Activated CD8-positive, alpha-beta memory T cell treated with anti-CD3 and anti-CD28 coated beads, Interleukin-2, amount 50 U/mL, for 24 hours (primary cell): ENCODE data around the gene TRAPPC12.
"Not testable (repeated sequence)": the region's sequence is repeated elsewhere in the genome, so short reads cannot be mapped to it uniquely, and the experiment has no call there.

Experiments used
- DNase-seq: peaks from one replicate; pipeline ENCODE4 v3.0.0-alpha.2; 2020; ENCODE audit errors: extremely low read depth

The TRAPPC12 gene

GRCh38 chr2:3486047-3487027 is 106.8 kb downstream of the TRAPPC12 start:
- no peak for DNase-seq

- no peak for DNase-seq
Observed at GRCh38 chr2:3487028-3487425, 107.5 kb downstream of the TRAPPC12 start.

DNA sequence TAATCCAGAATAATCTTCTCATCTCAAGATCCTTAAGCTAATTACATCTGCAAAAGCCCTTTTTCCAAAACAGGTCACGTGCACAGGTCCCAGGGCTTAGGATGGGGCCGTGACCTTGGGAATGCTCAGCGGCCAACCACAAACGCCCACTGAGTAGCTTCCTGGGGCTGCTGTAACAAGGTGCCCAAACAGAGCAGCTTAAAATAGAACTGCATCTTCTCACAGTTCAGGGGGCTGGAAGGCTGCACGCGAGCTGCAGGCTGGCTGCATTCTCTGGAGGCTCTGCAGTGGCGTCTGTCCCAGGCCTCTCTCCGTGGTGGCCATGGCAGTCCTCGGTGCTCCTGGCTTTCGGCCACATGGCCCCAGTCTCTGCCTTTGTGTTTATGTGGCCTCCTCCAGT is 107.9 kb downstream of the TRAPPC12 start:
- DNase-seq, result no peak

- no peak for DNase-seq
Observed at GRCh38 chr2:3488061-3488531, 108.6 kb downstream of the TRAPPC12 start.

DNA sequence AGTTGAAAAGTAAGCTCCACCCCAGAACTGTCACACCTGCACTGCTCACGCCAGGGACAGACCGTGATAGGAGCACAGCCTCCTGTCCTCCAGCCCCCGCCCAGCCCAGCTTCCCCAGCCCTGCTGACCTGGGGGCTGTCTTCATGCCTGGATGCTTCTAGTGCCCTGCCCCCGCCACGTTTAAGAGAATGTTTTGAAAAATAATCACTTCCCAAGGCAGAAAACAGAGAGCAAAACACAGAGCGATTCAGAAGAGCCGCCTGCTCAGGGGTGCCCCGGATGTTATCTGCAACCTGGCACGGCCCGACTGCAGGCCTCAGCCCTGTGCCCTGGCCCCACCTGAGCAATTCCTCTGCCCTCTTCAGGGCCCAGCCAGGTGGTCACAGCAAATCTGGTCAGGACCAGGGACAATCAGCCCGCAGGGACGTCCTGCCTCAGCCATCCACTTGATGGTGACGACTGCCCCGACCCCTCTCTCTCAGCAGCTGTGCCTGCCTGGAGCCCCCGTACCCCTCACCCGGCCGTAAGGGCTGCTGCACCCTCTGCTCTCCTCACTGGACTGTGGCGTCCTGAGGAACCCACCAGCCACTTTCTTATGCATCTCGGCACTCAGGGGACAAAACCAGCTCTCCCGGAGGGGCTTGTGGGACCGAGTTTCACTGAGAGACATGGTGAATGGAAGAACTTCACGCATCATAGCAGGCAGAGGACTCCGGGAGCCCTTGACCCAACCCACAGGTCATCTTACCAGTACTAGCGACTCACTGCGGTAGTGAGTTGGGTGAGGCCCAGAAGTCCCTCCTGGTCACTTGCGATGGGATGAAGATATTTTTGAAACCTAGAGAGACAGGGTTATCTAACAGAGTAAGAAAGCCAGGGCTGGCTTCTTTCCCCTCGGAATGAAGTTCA is 109.6 kb downstream of the TRAPPC12 start:
- no peak for DNase-seq

DNA sequence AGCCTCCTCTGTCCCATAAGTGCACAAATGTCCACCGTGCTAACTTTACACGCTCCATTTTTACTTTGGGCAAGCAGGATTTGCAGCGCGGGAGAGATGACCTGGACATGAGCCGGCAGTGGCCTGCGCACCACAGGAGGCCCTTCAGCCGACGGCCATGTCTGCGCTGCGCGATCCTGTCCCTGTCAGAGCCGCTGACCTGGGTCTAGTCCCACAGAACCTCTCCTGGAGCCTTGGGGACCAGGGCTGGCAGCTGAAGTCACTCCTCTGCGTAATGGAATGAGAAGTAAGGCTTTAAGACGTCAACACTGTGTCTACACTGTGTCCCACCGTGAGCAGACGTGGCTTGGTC is 110.2 kb downstream of the TRAPPC12 start:
- no peak for DNase-seq

GRCh38 chr2:3490191-3491170 is 111.0 kb downstream of the TRAPPC12 start:
- no peak for DNase-seq

- DNase-seq, result no peak
Observed at GRCh38 chr2:3491306-3491705, 111.8 kb downstream of the TRAPPC12 start.

- DNase-seq, result no peak
Observed at GRCh38 chr2:3491716-3492474, 112.4 kb downstream of the TRAPPC12 start.

GRCh38 chr2:3492475-3492787 is 112.9 kb downstream of the TRAPPC12 start:
- DNase-seq, result not testable (repeated sequence)

- no peak for DNase-seq
Observed at GRCh38 chr2:3492951-3493614, 113.6 kb downstream of the TRAPPC12 start.

GRCh38 chr2:3493615-3494007 is 114.1 kb downstream of the TRAPPC12 start:
- no peak for DNase-seq

- no peak for DNase-seq
Observed at GRCh38 chr2:3494984-3495666, 115.6 kb downstream of the TRAPPC12 start.

DNA sequence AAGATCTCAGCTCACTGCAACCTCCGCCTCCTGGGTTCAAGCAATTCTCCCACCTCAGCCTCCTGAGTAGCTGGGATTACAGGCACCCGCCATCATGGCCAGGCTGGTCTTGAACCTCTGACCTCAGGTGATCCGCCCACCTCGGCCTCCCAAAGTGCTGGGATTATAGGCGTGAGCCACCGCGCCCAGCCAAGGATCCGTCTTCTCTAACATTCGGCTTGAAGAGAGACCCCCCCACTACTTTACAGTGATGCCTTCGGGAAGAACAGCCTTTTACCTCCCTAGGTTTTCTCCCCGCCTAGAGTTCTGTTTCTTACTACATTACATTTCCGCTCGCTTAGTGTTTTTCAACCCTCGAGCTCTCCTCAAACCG is 117.2 kb downstream of the TRAPPC12 start:
- not testable (repeated sequence) for DNase-seq

GRCh38 chr2:3498783-3499394 is 119.4 kb downstream of the TRAPPC12 start:
- DNase-seq, result no peak

DNA sequence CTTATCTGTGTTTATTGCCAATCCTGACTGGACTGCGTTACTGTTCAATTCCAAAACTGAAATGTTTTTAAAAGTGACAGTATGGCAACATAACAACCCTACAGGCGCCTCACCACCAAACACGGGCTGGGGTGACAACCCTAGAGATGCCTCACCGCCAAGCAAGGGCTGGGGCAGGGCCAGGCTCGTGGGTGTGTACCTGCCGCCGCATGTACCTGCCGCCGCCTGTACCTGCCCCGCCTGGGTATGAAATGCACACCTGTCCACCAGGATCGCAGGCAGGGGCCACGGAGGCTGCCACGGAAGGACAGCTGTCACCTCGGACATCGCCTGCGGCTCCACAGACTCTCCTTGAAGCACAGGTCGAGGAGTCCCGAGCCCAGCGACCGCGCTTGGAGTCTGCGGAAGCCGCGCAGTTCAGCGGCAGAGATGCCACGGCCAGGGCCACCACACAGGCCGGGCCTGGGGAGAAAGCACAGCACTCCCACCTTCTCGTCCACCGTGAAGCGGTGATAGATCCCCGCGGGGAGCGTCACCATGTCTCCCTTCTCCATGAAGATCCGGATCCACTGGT is 120.9 kb downstream of the TRAPPC12 start:
- no peak for DNase-seq

GRCh38 chr2:3503046-3503445 is 123.6 kb downstream of the TRAPPC12 start:
- no peak for DNase-seq

DNA sequence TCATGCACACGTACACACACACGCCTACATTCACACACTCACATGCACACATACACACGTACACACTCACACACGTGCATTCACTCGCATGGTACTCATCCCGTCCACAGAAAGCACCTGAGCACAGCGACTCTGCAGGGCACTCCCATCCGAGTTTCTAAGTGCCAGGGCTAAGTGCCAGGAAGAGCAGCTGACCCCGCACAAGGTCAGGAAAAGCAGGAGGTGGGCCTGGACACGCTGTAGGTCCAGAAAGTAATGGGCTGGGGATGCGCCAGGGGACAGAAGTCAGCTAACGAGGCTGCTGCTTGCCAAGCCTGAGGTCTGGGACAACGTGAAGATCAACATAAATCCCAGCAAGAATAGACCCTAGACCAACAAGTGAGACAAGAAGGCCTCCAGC is 124.0 kb downstream of the TRAPPC12 start:
- DNase-seq, result no peak

- DNase-seq, result no peak
Observed at GRCh38 chr2:3504741-3505140, 125.2 kb downstream of the TRAPPC12 start.
